ENCODE data around the gene LYPD6B.
A peak's percentile ranks its signal among the peaks of the same experiment; 100 is the strongest.

LYPD6B gene

GRCh38 chr2:149038442-149039212 lies at the start of gene LYPD6B:
Gene LYPD6B, plus strand, starts transcription at chr2:149038699. Its CDS starts 92,250 bp downstream, at chr2:149130949.
- no peak; the same call in 1 of the 2 replicates for TF ChIP-seq POLR2A (IDR thresholded peaks at IDR 0.05; ENCODE audit: low read depth, low read length)
- DNase-seq (ENCODE audit: insufficient read length, low spot score) (no peak), FAIRE-seq (no peak)

- no peak for TF ChIP-seq POLR2A (IDR thresholded peaks at IDR 0.05; ENCODE audit: low read depth, low read length)
- FAIRE-seq: peak; percentile 89
Observed at GRCh38 chr2:148989882-148990493, 48.5 kb upstream of the LYPD6B start.

GRCh38 chr2:148990968-148991367 lies 47.5 kb upstream of the LYPD6B start:
- no peak for TF ChIP-seq POLR2A (IDR thresholded peaks at IDR 0.05; ENCODE audit: low read depth, low read length)
- FAIRE-seq (no peak), DNase-seq (ENCODE audit: insufficient read length, low spot score) (no peak)

More at GRCh38 chr2:148989882-148990493, 48.5 kb upstream of the LYPD6B start:
- DNase-seq (ENCODE audit: insufficient read length, low spot score): peak; percentile 34

GRCh38 chr2:148992448-148992847 lies 46.1 kb upstream of the LYPD6B start:
- DNase-seq (ENCODE audit: insufficient read length, low spot score) (no peak), FAIRE-seq (no peak)
- TF ChIP-seq POLR2A (IDR thresholded peaks at IDR 0.05; ENCODE audit: low read depth, low read length): no peak

GRCh38 chr2:148993351-148993750 lies 45.1 kb upstream of the LYPD6B start:
- FAIRE-seq: no peak
- TF ChIP-seq POLR2A (IDR thresholded peaks at IDR 0.05; ENCODE audit: low read depth, low read length): no peak

GRCh38 chr2:148994341-148994740 lies 44.2 kb upstream of the LYPD6B start:
- no peak for DNase-seq (ENCODE audit: insufficient read length, low spot score)
- FAIRE-seq: no peak
- no peak for TF ChIP-seq POLR2A (IDR thresholded peaks at IDR 0.05; ENCODE audit: low read depth, low read length)

More at GRCh38 chr2:148993351-148993750, 45.1 kb upstream of the LYPD6B start:
- DNase-seq (ENCODE audit: insufficient read length, low spot score): no peak

GRCh38 chr2:148996805-148997204 lies 41.7 kb upstream of the LYPD6B start:
- FAIRE-seq: no peak
- no peak for TF ChIP-seq POLR2A (IDR thresholded peaks at IDR 0.05; ENCODE audit: low read depth, low read length)
- no peak for DNase-seq (ENCODE audit: insufficient read length, low spot score)

- DNase-seq (ENCODE audit: insufficient read length, low spot score) (no peak), FAIRE-seq (no peak)
- no peak for TF ChIP-seq POLR2A (IDR thresholded peaks at IDR 0.05; ENCODE audit: low read depth, low read length)
Observed at GRCh38 chr2:148998165-148998830, 40.2 kb upstream of the LYPD6B start.

- DNase-seq (ENCODE audit: insufficient read length, low spot score) (no peak), FAIRE-seq (no peak)
- no peak for TF ChIP-seq POLR2A (IDR thresholded peaks at IDR 0.05; ENCODE audit: low read depth, low read length)
Observed at GRCh38 chr2:148998831-148999200, 39.7 kb upstream of the LYPD6B start.

- FAIRE-seq (no peak), DNase-seq (ENCODE audit: insufficient read length, low spot score) (no peak)
- no peak for TF ChIP-seq POLR2A (IDR thresholded peaks at IDR 0.05; ENCODE audit: low read depth, low read length)
Observed at GRCh38 chr2:148999451-148999921, 39.0 kb upstream of the LYPD6B start.

GRCh38 chr2:149000158-149000938 lies 38.2 kb upstream of the LYPD6B start:
- DNase-seq (ENCODE audit: insufficient read length, low spot score) (no peak), FAIRE-seq (no peak)

GRCh38 chr2:149001496-149001895 lies 37.0 kb upstream of the LYPD6B start:
- TF ChIP-seq POLR2A (IDR thresholded peaks at IDR 0.05; ENCODE audit: low read depth, low read length): no peak
- DNase-seq (ENCODE audit: insufficient read length, low spot score) (no peak), FAIRE-seq (no peak)

More at GRCh38 chr2:149000158-149000938, 38.2 kb upstream of the LYPD6B start:
- no peak for TF ChIP-seq POLR2A (IDR thresholded peaks at IDR 0.05; ENCODE audit: low read depth, low read length)

- TF ChIP-seq POLR2A (IDR thresholded peaks at IDR 0.05; ENCODE audit: low read depth, low read length): no peak
- FAIRE-seq: no peak
- no peak for DNase-seq (ENCODE audit: insufficient read length, low spot score)
Observed at GRCh38 chr2:149002378-149002890, 36.1 kb upstream of the LYPD6B start.
